ENCODE data around the gene SNRNP27. TPM values are rescaled to one million over a fixed set of nuclear protein-coding genes. Genes with fewer than 3 reads are reported as not detected.

SNRNP27 gene
- total and polyA plus RNA-seq, 9 of the 15 experiments (the other 6 are each of a cell fraction or from before 2014, with no cell fraction given): 29.2 to 102 (median 65.7) TPM

- no peak for TF ChIP-seq ZNF518B (CRISPR knock-in tag; IDR thresholded peaks at IDR 0.05)
- no peak for TF ChIP-seq ATF7 (IDR thresholded peaks at IDR 0.05)
- TF ChIP-seq ZBTB43 (CRISPR knock-in tag; IDR thresholded peaks at IDR 0.05): no peak
- TF ChIP-seq RBM14 (IDR thresholded peaks at IDR 0.05; ENCODE audit: borderline replicate concordance, insufficient read depth, low read depth, low read length): no peak
- TF ChIP-seq GMEB1 (CRISPR knock-in tag; IDR thresholded peaks at IDR 0.05): no peak
- no peak for TF ChIP-seq NR2C1 (IDR thresholded peaks at IDR 0.05)
- 0 out of 2 replicates have a peak, but pooled peaks have one; percentile 20 for TF ChIP-seq NR2C1 (tag; IDR thresholded peaks at IDR 0.05)
- no peak for TF ChIP-seq ATF2 (CRISPR knock-in tag; IDR thresholded peaks at IDR 0.05)
- no peak for TF ChIP-seq SOX6 (IDR thresholded peaks at IDR 0.05)
- no peak for TF ChIP-seq MNT (conservative IDR thresholded peaks at IDR 0.05)
- TF ChIP-seq TEAD1 (CRISPR knock-in tag; IDR thresholded peaks at IDR 0.05): no peak
- TF ChIP-seq BRD4 (IDR thresholded peaks at IDR 0.05): no peak
Observed at GRCh38 chr2:69947325-69947931, 53.7 kb downstream of the SNRNP27 start (continued).
